GM21576 (cell line): ENCODE data around the gene API5.
"Not testable (repeated sequence)": the region's sequence is repeated elsewhere in the genome, so short reads cannot be mapped to it uniquely, and the experiment has no call there.

ENCODE experiments used
- ATAC-seq: cut with Tn5 transposase; IDR thresholded peaks from one replicate; pipeline ENCODE4 v1.9.1; 2021; ENCODE audit warnings: mild to moderate bottlenecking, moderate library complexity; ENCODE audit not compliant: unreplicated experiment

Gene API5

GRCh38 chr11:43311791-43312607 is at the start of gene API5:
API5 (plus strand) TSS chr11:43311996; CDS start chr11:43312128, 132 bp downstream.
- peak; percentile 98 for ATAC-seq

GRCh38 chr11:43267856-43268580 is 43.8 kb upstream of the API5 start:
- ATAC-seq, result no peak

- no peak for ATAC-seq
Observed at GRCh38 chr11:43268786-43269185, 43.0 kb upstream of the API5 start.

- no peak for ATAC-seq
Observed at GRCh38 chr11:43269254-43269918, 42.4 kb upstream of the API5 start.

GRCh38 chr11:43270468-43270867 is 41.3 kb upstream of the API5 start:
- ATAC-seq, result no peak

- ATAC-seq, result no peak
Observed at GRCh38 chr11:43278193-43278956, 33.4 kb upstream of the API5 start.

- ATAC-seq, result no peak
Observed at GRCh38 chr11:43282607-43283440, 29.0 kb upstream of the API5 start.

GRCh38 chr11:43285826-43286225 is 26.0 kb upstream of the API5 start:
- ATAC-seq, result no peak

- ATAC-seq, result no peak
Observed at GRCh38 chr11:43289368-43289767, 22.4 kb upstream of the API5 start.

- no peak for ATAC-seq
Observed at GRCh38 chr11:43298397-43298796, 13.4 kb upstream of the API5 start.

- ATAC-seq, result no peak
Observed at GRCh38 chr11:43315966-43316365, 4.2 kb downstream of the API5 start.

- ATAC-seq, result no peak
Observed at GRCh38 chr11:43316451-43316850, 4.7 kb downstream of the API5 start.

- no peak for ATAC-seq
Observed at GRCh38 chr11:43327987-43328386, 16.2 kb downstream of the API5 start.

GRCh38 chr11:43328482-43328881 is 16.7 kb downstream of the API5 start:
- ATAC-seq, result no peak

GRCh38 chr11:43341159-43341558 is 29.4 kb downstream of the API5 start:
- ATAC-seq, result no peak

- not testable (repeated sequence) for ATAC-seq
Observed at GRCh38 chr11:43351426-43351825, 39.6 kb downstream of the API5 start.

- ATAC-seq, result no peak
Observed at GRCh38 chr11:43354311-43354710, 42.5 kb downstream of the API5 start.

- no peak for ATAC-seq
Observed at GRCh38 chr11:43356336-43356735, 44.5 kb downstream of the API5 start.

- ATAC-seq, result no peak
Observed at GRCh38 chr11:43358279-43358800, 46.5 kb downstream of the API5 start.
